ENCODE data around the gene HAP1. TPM values are rescaled to one million over a fixed set of nuclear protein-coding genes. Genes with fewer than 3 reads are reported as not detected.
"Not testable (repeated sequence)": the region's sequence is repeated elsewhere in the genome, so short reads cannot be mapped to it uniquely, and the experiment has no call there.

Gene HAP1
- not detected for total RNA-seq

DNA sequence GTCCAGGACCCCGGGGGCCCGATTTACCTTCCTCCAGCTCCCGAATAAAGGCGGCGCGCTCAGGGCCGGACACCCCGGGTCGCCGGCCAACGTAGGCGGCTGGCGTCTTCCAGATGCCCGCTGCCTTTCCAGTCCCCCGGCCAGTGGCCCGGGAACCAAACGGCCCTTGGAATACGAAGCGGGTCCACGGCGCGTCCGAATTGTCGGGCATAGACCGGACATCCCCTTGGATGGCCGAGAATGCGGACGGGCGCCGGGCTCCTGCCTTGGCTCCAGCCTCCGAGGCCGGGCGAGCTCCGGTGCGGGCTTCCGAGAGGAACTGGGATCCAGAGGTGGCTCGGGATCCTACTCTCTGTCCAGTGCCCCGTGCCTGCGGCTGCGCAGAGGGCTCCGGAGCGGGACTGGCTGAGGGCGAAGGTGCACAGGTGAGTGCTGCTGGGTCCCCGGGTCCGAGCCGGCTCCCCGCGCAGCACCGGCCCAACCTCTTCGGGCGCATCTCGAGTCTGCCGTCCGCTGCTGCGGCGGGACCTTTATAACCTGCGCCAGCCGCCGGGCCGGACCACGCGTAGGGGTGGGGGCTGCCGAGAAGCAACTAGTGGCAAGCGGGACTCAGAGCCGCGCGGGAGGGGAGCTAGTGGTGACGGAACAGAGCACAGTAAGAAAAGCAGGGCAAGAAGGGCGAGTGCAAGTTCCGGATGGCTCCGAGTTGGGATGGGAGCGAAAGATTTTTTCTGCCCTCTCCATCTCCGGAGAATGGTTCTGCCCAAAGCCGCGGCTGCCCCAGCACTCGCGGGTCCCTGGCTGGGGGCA is at the start of gene HAP1:
Gene HAP1 (minus strand): TSS at position 505 of the 810 bp plus-strand sequence. CDS start 9 bp downstream, at position 496.
- H3K27ac Mint-ChIP-seq, result no peak within 1 kb of the TSS
- H3K36me3 Mint-ChIP-seq, result no peaks in the 10 kb centered on the region
- ATAC-seq (peak in 1 of 2 donors; percentile 18), DNase-seq (ENCODE audit: low spot score in 2 of 2) (peak in 1 of 2 donors; percentile 35)
- no peaks in the 10 kb centered on the region for H3K9me3 Mint-ChIP-seq

DNA sequence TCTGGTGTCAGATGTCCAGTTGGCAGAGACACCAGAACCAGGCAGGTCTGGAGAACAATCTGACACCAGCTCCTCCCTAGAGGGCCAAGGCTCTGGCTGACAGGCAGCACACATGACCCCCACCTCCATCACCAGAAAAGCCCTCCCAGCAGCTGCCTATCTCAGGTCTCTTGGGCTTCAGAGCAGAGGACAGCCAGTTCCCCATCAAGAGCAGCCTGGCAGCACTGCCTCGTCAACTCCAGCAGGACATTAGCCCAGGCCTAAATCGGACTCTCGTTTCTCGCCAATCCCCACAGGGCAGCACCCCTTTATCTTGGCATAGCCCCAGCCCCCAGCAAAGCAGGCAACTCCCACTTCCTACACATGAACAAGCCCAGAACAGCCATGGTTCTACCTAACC is 47.7 kb upstream of the HAP1 start:
- ATAC-seq, result no peak
- Mint-ChIP-seq H3K36me3 (no peaks in the 10 kb centered on the region), H3K27ac (peak overlapping the region in 1 of 2 donors; percentile 60), H3K9me3 (no peaks in the 10 kb centered on the region)
- DNase-seq (ENCODE audit: low spot score in 2 of 2), result no peak

DNA sequence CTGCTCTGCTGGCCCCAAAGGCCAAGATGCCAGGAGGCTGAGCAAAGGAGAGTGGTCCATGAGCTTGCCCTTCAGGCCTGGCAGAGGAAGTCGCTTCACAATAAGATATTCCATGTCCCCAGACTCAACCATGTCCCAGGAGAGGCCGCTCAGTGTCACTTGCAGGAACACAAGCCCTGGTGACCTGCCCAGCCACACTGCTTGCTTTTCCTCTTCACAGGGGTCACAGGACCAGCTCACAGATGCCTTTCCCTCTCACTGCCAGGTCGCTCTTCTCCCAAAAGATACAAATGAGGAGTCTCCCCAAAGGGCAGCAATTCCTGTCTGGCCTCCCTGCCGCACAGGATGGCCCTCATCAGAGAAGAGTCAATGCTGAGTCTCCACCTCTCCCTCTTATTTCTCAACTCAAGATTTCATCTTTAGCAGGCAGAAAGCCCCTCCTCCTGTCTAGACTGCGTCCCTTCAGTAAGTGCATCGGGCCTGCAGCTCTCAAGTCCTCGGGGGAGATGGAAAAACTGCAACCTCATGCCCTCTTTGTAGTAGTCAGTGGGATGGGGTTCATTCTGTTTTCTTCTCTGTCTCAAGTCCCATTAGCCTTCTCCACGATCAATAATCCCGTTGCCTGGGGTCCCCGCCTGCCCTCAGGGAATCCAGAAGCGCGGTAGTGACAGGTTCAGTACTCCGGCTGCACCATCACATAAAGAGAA is 47.1 kb upstream of the HAP1 start:
- no peak overlapping the region for H3K27ac Mint-ChIP-seq
- no peak for DNase-seq (ENCODE audit: low spot score in 2 of 2)
- no peaks in the 10 kb centered on the region for H3K36me3 Mint-ChIP-seq
- ATAC-seq, result no peak
- no peaks in the 10 kb centered on the region for H3K9me3 Mint-ChIP-seq

GRCh38 chr17:41779954-41780353 is 45.5 kb upstream of the HAP1 start:
- ATAC-seq (no peak), DNase-seq (ENCODE audit: low spot score in 2 of 2) (no peak)
- Mint-ChIP-seq H3K27ac (no peak overlapping the region), H3K9me3 (no peaks in the 10 kb centered on the region), H3K36me3 (no peaks in the 10 kb centered on the region)

DNA sequence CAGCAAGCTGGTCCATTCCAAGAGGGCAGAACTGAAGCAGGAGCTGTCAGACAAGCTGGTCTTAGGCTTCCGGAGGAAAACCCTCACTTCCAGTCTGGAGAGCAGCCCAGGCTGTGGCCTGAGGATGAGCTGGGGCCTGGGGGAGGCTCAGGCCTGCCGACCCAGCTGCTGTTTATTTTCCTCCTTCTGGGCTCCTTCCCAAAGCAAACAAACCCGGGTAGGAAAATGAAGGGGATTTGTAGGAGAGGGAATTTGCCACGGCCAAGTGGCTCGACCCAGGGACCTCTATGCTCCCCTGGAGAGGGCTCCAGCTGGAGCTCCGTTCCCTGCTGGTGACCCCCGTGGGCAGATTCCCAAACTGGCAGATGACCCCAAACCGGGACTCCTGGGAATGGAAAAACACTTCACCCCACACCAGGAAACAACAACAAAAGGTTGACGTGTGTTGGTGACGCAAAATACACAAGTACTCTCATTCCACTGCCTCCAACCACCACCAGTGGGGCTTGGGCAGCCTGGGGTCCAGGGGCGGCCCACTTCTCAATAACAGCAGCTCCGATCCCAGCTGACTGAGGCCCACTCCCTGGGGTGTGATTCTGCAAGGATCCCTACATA is 43.2 kb upstream of the HAP1 start:
- Mint-ChIP-seq H3K9me3 (no peaks in the 10 kb centered on the region), H3K27ac (no peak overlapping the region), H3K36me3 (no peaks in the 10 kb centered on the region)
- DNase-seq (ENCODE audit: low spot score in 2 of 2) (no peak), ATAC-seq (no peak)

DNA sequence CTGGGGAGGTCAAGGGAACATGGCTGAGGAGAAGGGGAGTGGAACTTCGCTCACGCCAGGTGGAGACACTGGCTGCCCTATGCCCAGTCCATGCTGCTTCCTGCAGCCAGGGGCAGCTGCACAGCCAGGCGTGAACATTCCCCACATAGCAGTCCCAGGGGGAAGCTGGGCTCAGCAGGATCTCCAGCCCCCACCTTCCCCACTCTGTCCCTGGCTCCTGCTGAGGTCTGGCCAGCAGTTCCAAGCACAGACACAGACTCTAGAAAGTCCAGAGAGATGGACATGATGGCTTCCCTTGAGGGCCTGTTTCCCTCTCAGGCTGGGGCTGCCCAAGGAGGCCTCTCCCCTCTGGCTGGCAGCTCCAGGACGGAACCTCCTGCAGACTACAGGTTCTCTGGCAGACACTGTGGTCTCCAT is 42.7 kb upstream of the HAP1 start:
- Mint-ChIP-seq H3K9me3 (no peaks in the 10 kb centered on the region), H3K27ac (no peak overlapping the region), H3K36me3 (no peaks in the 10 kb centered on the region)
- ATAC-seq (no peak), DNase-seq (ENCODE audit: low spot score in 2 of 2) (no peak)

GRCh38 chr17:41776262-41776900 is 41.9 kb upstream of the HAP1 start:
- not testable (repeated sequence) for H3K9me3 Mint-ChIP-seq; H3K27ac Mint-ChIP-seq; DNase-seq (ENCODE audit: low spot score in 2 of 2)

DNA sequence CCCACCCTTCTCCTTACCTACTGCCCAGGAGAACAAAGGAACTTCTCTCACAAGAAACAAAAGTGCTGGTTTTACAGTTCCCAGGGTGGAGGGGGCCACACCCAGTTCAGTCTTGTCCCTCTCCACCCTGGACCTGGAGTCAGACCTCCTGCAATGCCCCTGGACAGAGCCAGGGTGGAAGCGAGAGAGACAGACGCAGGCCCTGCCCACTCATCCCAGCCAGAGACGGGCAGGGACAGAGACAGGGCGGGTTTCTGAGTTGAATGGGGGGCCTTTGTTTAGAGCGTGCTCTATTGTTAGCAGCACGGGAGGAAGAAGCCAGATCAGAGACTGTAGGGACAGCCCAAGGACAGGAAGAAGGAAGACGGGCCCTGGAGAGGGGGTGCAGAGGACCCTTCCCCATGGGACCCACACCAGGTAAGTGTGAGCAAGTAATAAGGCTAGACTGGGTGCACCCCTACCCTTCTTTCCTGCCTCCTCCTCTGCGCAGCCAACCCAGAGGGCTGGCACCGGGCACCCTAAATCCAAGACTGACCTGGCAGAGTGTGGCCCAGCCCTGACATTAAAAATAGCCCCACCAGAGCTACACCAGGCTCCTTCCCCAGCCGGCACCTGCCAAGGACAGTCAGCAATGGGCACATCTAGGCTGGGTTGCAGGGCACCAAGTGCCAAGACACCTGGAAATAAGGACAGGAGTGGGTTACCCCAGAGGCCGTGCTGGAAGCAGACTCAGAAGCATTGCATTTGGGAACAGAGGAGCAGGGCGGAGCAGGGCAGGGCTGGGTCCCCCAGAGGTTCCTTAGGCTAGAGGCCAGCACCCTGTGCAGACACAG is 41.2 kb upstream of the HAP1 start:
- ATAC-seq (no peak), DNase-seq (ENCODE audit: low spot score in 2 of 2) (no peak)
- Mint-ChIP-seq H3K9me3 (no peaks in the 10 kb centered on the region), H3K27ac (peak overlapping the region in 1 of 2 donors; percentile 74), H3K36me3 (no peaks in the 10 kb centered on the region)

More at GRCh38 chr17:41776262-41776900, 41.9 kb upstream of the HAP1 start:
- H3K36me3 Mint-ChIP-seq, ATAC-seq: not testable (repeated sequence)

GRCh38 chr17:41773731-41774193 is 39.3 kb upstream of the HAP1 start:
- ATAC-seq (no peak), DNase-seq (ENCODE audit: low spot score in 2 of 2) (no peak)
- Mint-ChIP-seq H3K27ac (no peak overlapping the region), H3K9me3 (no peaks in the 10 kb centered on the region), H3K36me3 (no peaks in the 10 kb centered on the region)

- ATAC-seq (no peak), DNase-seq (ENCODE audit: low spot score in 2 of 2) (no peak)
- H3K27ac Mint-ChIP-seq, result no peak overlapping the region
- H3K36me3 Mint-ChIP-seq, result no peaks in the 10 kb centered on the region
- H3K9me3 Mint-ChIP-seq, result no peaks in the 10 kb centered on the region
Measured at GRCh38 chr17:41773190-41773588, 38.7 kb upstream of the HAP1 start.

DNA sequence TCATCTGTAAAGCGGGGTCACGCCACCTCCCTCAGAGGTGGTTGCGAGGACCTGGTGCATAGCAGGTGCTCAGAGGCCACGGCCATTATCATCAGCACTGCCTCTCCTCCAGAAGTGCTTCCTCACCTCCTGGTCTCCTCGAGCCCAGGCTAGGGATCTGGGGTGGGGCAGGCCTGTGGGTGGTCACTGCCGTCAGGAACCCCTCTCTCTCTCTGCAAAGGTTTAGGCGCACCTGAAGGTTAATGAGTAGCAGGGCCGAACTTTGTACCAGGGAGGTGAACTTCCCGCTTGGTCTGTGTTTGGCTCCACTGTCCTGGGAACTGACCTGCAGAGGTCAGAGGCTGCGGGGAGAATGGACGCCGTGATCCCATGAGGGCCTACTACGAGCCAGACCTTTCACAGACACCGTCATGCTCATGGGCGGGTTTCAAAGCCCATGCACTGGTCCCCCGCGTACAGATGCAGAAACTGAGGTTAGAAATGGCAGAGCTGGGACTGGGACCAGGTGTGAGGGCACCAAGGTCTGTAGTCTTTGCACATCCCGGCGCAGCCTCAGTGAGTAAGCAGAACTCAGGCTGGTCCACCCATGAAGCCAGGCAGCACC is 38.2 kb upstream of the HAP1 start:
- no peak overlapping the region for H3K27ac Mint-ChIP-seq
- DNase-seq (ENCODE audit: low spot score in 2 of 2) (no peak), ATAC-seq (no peak)
- H3K36me3 Mint-ChIP-seq, result no peaks in the 10 kb centered on the region
- H3K9me3 Mint-ChIP-seq, result no peaks in the 10 kb centered on the region

DNA sequence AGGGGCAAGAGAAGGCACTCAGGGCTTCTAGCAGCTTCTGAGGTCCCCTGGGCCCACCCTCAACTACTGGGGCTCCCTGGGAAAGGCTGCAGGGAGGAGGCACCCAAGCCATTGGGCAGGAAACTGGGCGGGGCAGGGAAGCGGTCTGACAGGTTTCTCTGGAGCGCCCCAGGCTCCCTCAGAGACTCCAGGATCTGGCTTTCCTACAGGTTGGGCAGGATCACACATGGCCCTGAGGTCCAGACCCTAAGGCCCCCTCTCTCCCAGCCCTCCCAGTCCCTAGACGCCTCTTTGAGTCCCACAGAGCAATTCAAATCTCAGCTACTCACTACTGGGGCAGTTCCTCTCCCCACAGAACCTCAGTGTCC is 37.8 kb upstream of the HAP1 start:
- DNase-seq (ENCODE audit: low spot score in 2 of 2) (no peak), ATAC-seq (no peak)
- H3K36me3 Mint-ChIP-seq, result no peaks in the 10 kb centered on the region
- H3K9me3 Mint-ChIP-seq, result no peaks in the 10 kb centered on the region
- H3K27ac Mint-ChIP-seq, result no peak overlapping the region

- H3K36me3 Mint-ChIP-seq, result no peaks in the 10 kb centered on the region
- ATAC-seq, result no peak
- no peaks in the 10 kb centered on the region for H3K9me3 Mint-ChIP-seq
- DNase-seq (ENCODE audit: low spot score in 2 of 2), result no peak
- H3K27ac Mint-ChIP-seq, result peak overlapping the region in 1 of 2 donors; percentile 77
Measured at GRCh38 chr17:41771389-41772206, 37.2 kb upstream of the HAP1 start.

- no peak for DNase-seq (ENCODE audit: low spot score in 2 of 2)
- Mint-ChIP-seq H3K36me3 (no peaks in the 10 kb centered on the region), H3K9me3 (no peaks in the 10 kb centered on the region), H3K27ac (peak overlapping the region in 1 of 2 donors; percentile 61)
- no peak for ATAC-seq
Measured at GRCh38 chr17:41769985-41770384, 35.5 kb upstream of the HAP1 start.

DNA sequence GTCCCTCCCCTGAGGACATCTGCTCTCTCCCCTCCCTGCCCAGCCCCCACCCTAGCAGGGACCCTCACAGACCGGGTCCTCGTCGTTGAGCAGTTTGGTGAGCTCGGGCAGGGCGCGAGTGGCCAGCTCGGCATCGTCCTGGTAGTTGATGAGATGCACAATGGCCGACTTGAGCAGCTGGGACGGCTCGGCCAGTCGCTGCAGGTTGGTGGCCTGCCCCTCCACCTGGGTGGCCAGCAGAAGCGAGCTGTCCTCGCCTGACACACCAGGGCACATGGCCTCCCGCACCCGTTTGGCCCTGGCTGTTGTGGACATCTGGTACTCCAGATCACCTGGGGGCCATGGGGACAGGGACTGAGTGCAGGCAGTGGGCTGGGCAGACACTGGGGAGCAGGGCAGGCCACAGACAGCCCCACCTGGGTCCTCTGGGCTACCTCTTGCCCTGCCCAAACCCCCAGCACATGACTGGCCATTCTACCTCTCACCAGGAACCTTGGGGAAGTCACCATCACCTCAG is 35.0 kb upstream of the HAP1 start:
- ATAC-seq, result no peak
- H3K36me3 Mint-ChIP-seq, result no peaks in the 10 kb centered on the region
- H3K27ac Mint-ChIP-seq, result no peak overlapping the region
- no peak for DNase-seq (ENCODE audit: low spot score in 2 of 2)
- no peaks in the 10 kb centered on the region for H3K9me3 Mint-ChIP-seq

Data from activated naive CD4-positive, alpha-beta T cell treated with anti-CD3 and anti-CD28 coated beads, Interleukin-2, amount 50 U/mL, for 72 hours (primary cell).